ENCODE results near the gene CTPS2.
"Not testable (repeated sequence)": the region's sequence is repeated elsewhere in the genome, so short reads cannot be mapped to it uniquely, and the experiment has no call there.

- not testable (repeated sequence) for TF ChIP-seq POLR2A (IDR thresholded peaks at IDR 0.05); CTCF (IDR thresholded peaks at IDR 0.05 in 8 of 11, conservative IDR thresholded peaks at IDR 0.05 in 3 of 11)
These were observed 132.3 kb downstream of the CTPS2 start for GRCh38 chrX:16580004-16580797.

Measured in spleen (tissue), 7 donors.